Esophagus squamous epithelium (tissue), 5 donors: ENCODE data around the gene MXRA8. TPM values are rescaled to one million over a fixed set of nuclear protein-coding genes. Genes with fewer than 3 reads are reported as not detected.

Source experiments
- DNase-seq: peaks from one replicate; lab custom pipeline; 2025; lab: John Stamatoyannopoulos, UW
- H3K27ac ChIP-seq, 4 donors: fragments of 200-600 bp; sonication (generic); one replicate each; pipeline ENCODE4 v1.5.1; 2016 to 2019; ENCODE audit warnings: mild to moderate bottlenecking in 1 of 4
- H3K27me3 ChIP-seq, 4 donors: fragments of 200-600 bp; sonication (generic); 1 replicate in 3 of 4; 2 replicates in 1 of 4; pipeline versions ENCODE4 v1.5.1 to v1.6.0; 2017 to 2021; ENCODE audit warnings: antibody characterized with exemption in 1 of 4
- H3K36me3 ChIP-seq, 3 donors: fragments of 200-600 bp; sonication (generic); one replicate each; pipeline ENCODE4 v1.5.1; 2016 to 2019
- H3K4me1 ChIP-seq, 3 donors: fragments of 200-600 bp; sonication (generic); one replicate each; pipeline ENCODE4 v1.5.1; 2017 to 2019
- H3K4me3 ChIP-seq, 4 donors: fragments of 200-600 bp; sonication (generic); 1 replicate in 3 of 4; 2 replicates in 1 of 4; pipeline ENCODE4 v1.5.1; 2016 to 2019; ENCODE audit warnings: mild to moderate bottlenecking in 2 of 4, moderate library complexity in 1 of 4
- H3K9me3 ChIP-seq, 3 donors: fragments of 200-600 bp; sonication (generic); one replicate each; pipeline ENCODE4 v1.5.1; 2016 to 2019
- POLR2A ChIP-seq, 4 donors: fragments of 450-650 bp; IDR thresholded peaks; one replicate each; pipeline ENCODE4 v1.6.1; 2017; ENCODE audit warnings: antibody characterized with exemption in 4 of 4, mild to moderate bottlenecking in 4 of 4, moderate library complexity in 3 of 4
- WGBS, 2 donors: methylation state at CpG; one replicate each; pipeline ENCODE4 v1.1.5; 2018; 5-methylcytosine and 5-hydroxymethylcytosine counted together
- intact Hi-C: fragments of 100-400 bp; cut with DNase I; formaldehyde crosslinking; loops from one replicate; pipeline ENCODE4 v1.15.0; 2022
- total RNA-seq, 4 donors: library from RNA; depleted of rRNA; stranded (reverse); fragments of >200 nt; gene quantifications; one replicate each; pipeline ENCODE4 v1.1.0, GENCODE V29; 2016
- TF ChIP-seq, protein P1 (sequence below), 6 experiments: fragments of 450-650 bp in 4 of 6; fragments of 200-600 bp in 2 of 6; sonication (generic) in 2 of 6; IDR thresholded peaks; one replicate each; pipeline ENCODE4 v1.5.1; 2016 to 2019; ENCODE audit warnings: antibody characterized with exemption in 6 of 6, mild to moderate bottlenecking in 4 of 6, moderate library complexity in 4 of 6
- donor health status: DM: yes; HTN: yes; CAD: no.

The MXRA8 gene
- total RNA-seq, 4 donors from 2014 or later: 0.45 to 33.8 (median 12.8) TPM

DNA sequence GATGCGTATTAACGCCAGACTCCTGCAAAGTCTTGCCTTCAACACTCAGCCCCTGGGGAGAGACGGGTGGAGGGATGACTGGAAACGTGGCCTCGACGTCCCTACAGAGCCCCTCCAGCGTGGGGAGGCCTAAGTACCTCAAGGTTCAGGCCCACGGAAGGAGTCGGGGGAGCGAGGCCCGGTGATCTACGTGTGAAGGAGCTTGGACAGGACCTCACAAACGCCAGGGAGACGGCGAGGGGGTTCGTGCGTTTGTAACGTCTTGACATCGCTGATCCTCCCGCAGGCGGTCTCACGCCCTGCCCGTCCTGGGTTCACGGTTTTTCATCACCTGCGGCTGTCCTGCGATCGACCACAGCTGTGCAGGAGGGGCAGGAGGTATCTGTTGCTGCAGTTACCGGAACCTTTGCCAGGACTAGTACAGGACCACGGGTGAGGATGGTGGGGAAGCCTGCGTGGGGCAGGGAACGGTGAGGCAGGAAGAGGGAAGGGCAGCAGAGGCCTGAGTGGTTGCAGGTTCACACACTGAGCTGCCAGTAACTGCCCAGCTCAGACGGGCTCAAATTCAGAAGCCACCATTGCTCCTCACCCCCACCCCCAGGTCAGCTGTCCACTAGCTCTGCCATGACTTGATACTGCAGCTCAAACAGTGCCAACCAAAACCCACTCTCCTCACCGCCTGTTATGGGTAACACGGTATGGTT, 41.7 kb upstream of the MXRA8 start:
- Histone ChIP-seq H3K9me3 (no peaks in the 10 kb centered on the region), H3K4me3 (peak overlapping the region; percentile 91 to 99 (median 97)), H3K4me1 (peaks cover 22 to 73% (median 23%) of the 10 kb centered on the region in 3 donors), H3K27me3 (no peaks in the 10 kb centered on the region), H3K36me3 (peaks cover 0 to 80% (median 33%) of the 10 kb centered on the region in 3 donors), H3K27ac (peak overlapping the region; percentile 88 to 94 (median 92))
- WGBS, 2 donors: 4 to 7% methylated on average over 12 to 19 of the region's 34 CpGs
- TF ChIP-seq POLR2A (IDR thresholded peaks at IDR 0.05): no peak
- TF ChIP-seq, protein P1, sequence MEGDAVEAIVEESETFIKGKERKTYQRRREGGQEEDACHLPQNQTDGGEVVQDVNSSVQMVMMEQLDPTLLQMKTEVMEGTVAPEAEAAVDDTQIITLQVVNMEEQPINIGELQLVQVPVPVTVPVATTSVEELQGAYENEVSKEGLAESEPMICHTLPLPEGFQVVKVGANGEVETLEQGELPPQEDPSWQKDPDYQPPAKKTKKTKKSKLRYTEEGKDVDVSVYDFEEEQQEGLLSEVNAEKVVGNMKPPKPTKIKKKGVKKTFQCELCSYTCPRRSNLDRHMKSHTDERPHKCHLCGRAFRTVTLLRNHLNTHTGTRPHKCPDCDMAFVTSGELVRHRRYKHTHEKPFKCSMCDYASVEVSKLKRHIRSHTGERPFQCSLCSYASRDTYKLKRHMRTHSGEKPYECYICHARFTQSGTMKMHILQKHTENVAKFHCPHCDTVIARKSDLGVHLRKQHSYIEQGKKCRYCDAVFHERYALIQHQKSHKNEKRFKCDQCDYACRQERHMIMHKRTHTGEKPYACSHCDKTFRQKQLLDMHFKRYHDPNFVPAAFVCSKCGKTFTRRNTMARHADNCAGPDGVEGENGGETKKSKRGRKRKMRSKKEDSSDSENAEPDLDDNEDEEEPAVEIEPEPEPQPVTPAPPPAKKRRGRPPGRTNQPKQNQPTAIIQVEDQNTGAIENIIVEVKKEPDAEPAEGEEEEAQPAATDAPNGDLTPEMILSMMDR (IDR thresholded peaks at IDR 0.05): no peak
- no peak for DNase-seq
- intact Hi-C loops: no loop called here

DNA sequence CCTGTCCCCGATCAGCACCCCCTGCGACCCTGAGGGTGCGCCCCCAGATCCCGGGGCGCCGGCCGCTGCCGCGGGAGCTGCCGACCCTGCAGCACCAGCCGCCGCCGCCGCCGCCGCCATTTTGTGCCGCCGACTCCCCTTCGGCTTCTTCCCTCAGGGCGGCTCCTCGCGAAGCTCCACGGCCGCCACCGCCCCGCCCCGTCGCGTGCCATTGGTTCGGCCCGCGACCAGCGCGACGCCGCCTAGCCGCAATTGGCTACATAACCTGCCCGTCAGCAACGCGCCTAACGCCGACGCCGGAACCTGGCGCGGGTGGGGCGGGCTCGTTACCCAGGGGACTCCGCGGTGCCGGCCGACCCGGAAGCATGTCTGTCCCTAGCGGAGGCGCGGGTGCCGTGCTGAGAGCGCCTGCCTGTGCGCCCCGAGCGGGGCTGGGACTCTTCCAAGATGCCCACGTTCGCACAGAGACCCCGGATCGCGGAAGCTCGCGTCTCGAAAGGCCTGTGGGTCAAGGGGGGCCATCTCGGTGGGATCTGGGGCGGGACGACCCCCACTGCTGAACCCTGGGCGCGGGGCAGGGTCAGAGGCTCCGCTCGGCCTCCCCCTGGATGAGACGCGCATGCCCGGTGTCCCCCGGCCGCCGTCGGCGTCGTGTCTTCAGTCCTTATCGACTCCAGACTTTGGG, 41.0 kb upstream of the MXRA8 start, which contains the start of gene CCNL2:
TSS of gene CCNL2 (minus strand) at position 149 of the 685 bp plus-strand sequence. CDS start at position 120, 29 bp downstream.
- peaks cover 22 to 66% (median 23%) of the 10 kb centered on the region in 3 donors for H3K4me1 ChIP-seq
- peaks cover 0 to 80% (median 32%) of the 10 kb centered on the region in 3 donors for H3K36me3 ChIP-seq
- WGBS, 2 donors: no CpG with 5 or more reads among the region's 86 CpGs
- TF ChIP-seq, protein P1 (IDR thresholded peaks at IDR 0.05): peak; percentile 56 to 80 (median 76)
- TF ChIP-seq POLR2A (IDR thresholded peaks at IDR 0.05): peak in 2 of 4 donors; percentile 51 to 64
- H3K27me3 ChIP-seq: no peaks in the 10 kb centered on the region
- H3K27ac ChIP-seq: peak within 1 kb of the TSS; percentile 88 to 94 (median 92)
- no peaks in the 10 kb centered on the region for H3K9me3 ChIP-seq
- intact Hi-C loops: no loop called here
- H3K4me3 ChIP-seq: peak within 1 kb of the TSS; percentile 91 to 99 (median 97)
- DNase-seq: peak; percentile 94

DNA sequence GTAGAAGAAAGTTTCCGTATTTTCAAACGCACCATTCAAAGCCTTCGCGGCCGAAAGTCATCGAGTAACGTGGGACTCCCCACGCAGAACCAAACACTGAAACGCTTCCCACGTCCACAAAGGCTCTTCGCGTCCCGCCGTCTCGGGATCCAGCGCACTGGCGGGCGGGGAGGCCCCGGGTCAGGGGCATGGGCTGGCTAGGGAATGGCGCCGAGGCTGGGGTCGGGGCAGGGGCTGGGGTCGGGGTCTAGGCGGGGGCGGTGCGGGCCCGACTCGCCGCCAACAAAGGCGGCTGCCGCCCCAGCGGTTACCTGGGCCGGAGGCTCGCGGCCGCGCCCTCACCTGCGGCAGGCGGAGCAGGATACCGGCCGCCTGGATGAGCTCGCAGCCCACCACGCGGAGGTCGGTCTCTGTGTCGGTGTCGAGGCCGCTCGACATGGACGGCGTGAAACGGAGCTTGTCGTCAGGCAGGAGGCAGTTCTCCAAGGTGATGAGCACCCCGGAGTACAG, 40.4 kb upstream of the MXRA8 start:
- no peaks in the 10 kb centered on the region for H3K27me3 ChIP-seq
- intact Hi-C loops: no loop called here
- 0% methylated on average over 14 of the region's 54 CpGs; no CpG with 5 or more reads in 1 of the 2 donors for WGBS, 2 donors
- H3K4me3 ChIP-seq: peak overlapping the region; percentile 91 to 99 (median 97)
- H3K36me3 ChIP-seq: peaks cover under 1 to 80% (median 34%) of the 10 kb centered on the region in 3 donors
- peaks cover 22 to 66% (median 23%) of the 10 kb centered on the region in 3 donors for H3K4me1 ChIP-seq
- no peaks in the 10 kb centered on the region for H3K9me3 ChIP-seq
- no peak for DNase-seq
- TF ChIP-seq, protein P1 (IDR thresholded peaks at IDR 0.05): no peak
- TF ChIP-seq POLR2A (IDR thresholded peaks at IDR 0.05): no peak
- peak overlapping the region; percentile 88 to 94 (median 92) for H3K27ac ChIP-seq

DNA sequence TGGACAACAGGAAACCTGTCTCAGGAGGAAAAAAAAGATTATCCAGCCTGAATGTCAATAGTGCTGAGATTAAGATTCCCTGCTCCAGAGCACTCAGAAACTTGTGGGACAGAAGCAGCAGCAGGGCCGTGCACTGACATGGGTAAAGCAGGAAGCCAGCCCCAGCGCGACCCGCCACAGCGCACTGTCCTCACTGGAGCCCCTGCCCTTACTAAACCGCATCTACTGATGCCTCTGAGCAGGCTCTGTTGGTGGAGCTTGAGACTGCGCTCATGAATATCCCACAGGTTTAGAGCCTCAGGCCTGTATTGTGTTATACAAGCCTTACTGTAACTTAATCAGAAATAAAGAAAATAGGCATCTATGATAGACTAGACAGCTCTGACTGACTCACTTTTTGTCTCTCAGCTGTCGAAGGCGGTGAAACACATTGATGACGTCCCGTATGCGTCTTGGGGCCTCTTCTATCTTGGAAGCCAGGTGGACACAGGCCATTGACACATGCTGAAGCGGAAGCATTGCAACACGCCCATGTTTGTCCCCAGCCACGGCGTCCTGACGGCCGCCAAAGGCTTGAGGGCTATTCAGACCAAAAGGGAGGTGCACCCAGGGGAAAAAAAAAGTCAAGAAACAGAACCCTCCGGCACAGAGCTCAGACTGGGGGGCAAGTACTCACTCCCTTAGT, 39.6 kb upstream of the MXRA8 start:
- Histone ChIP-seq H3K27ac (peak overlapping the region in 3 of 4 donors; percentile 88 to 94 (median 94)), H3K27me3 (no peaks in the 10 kb centered on the region), H3K36me3 (peaks cover 8 to 80% (median 36%) of the 10 kb centered on the region in 3 donors), H3K9me3 (no peaks in the 10 kb centered on the region), H3K4me3 (peak overlapping the region; percentile 91 to 99 (median 97)), H3K4me1 (peaks cover 22 to 62% (median 23%) of the 10 kb centered on the region in 3 donors)
- intact Hi-C loops: no loop called here
- 31 to 63% methylated on average over 13 to 17 of the region's 19 CpGs for WGBS, 2 donors
- TF ChIP-seq, protein P1 (IDR thresholded peaks at IDR 0.05): no peak
- no peak for TF ChIP-seq POLR2A (IDR thresholded peaks at IDR 0.05)
- no peak for DNase-seq
